HFFc6 (cell line): ENCODE measurements around the gene FAM53B. TPM values are rescaled to one million over a fixed set of nuclear protein-coding genes. Genes with fewer than 3 reads are reported as not detected.

Source experiments
- DNase-seq: peaks from one replicate; pipeline ENCODE4 v3.0.0-alpha.2; 2018
- H3K27ac Mint-ChIP-seq: 2 replicates; pipeline ENCODE4 v1.8.0; 2020; ENCODE audit warnings: mild to moderate bottlenecking, mixed read lengths
- H3K27me3 Mint-ChIP-seq: 2 replicates; pipeline ENCODE4 v1.8.0; 2021; ENCODE audit warnings: mild to moderate bottlenecking, moderate library complexity, mixed read lengths; ENCODE audit not compliant: insufficient read depth
- H3K36me3 Mint-ChIP-seq: 2 replicates; pipeline ENCODE4 v1.8.0; 2021; ENCODE audit warnings: low read depth, mixed read lengths
- H3K4me1 Mint-ChIP-seq: 2 replicates; pipeline ENCODE4 v1.8.0; 2020; ENCODE audit warnings: low read depth, mixed read lengths
- H3K4me3 Mint-ChIP-seq: 2 replicates; pipeline ENCODE4 v1.8.0; 2020; ENCODE audit warnings: mild to moderate bottlenecking, moderate library complexity, mixed read lengths
- H3K9me3 Mint-ChIP-seq: 2 replicates; pipeline ENCODE4 v1.8.0; 2020; ENCODE audit warnings: mild to moderate bottlenecking, mixed read lengths
- CTCF ChIP-seq: fragments of 200-600 bp; sonication (generic); IDR thresholded peaks from 2 replicates; pipeline ENCODE4 v1.5.0; 2021; ENCODE audit warnings: antibody characterized with exemption, mild to moderate bottlenecking
- total RNA-seq, 6 experiments: library from RNA; stranded (reverse); fragmentation: NEBNext Ultra II Directional; extraction: Animal tissue kit (Norgen Biotek cat#: 25700); gene quantifications; 2 replicates in 1 of 6; 3 replicates in 5 of 6; pipeline ENCODE4 v1.2.3, GENCODE V29; 2021

FAM53B gene
- total RNA-seq, 6 experiments from 2014 or later = 9.3 to 10.6 (median 10.4) TPM

DNA sequence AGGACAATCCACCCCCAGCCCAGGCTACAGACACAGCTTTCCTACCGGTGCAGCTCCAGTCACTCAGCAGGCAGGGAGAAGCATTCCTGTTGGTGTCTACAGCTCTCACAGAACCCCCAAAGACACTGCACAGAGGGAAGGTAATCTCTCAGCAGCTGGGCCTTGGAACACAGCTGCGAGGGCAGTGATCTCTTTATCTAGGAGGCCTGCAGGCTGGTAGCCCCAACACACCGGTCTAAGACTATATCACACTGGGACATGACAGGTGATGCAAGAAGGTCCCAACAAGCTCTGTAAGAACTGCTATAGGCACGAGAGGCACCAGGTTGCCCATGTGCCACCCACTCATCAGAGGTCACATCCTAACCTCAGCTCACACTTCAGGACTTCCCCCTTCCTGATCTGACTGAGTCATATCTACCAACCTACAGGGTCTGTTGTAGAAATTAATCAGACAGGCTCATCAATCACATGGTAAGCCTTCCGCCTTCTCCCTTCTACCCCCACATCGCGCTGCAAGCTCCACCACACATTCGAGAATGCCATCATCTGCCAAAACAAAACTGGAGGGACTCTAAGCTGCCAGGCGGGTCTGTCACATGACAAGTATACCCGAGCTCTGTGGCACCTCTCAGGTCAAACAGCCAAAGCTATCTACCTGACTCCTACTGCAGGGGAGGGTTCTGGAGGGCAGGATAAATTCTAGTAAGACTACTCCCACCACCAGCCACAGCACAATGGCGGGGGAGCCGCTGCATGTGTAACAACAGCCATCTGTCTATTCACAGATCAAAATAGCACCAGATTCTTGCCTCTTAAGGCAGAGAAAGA is 26.1 kb downstream of the FAM53B start:
- no peak for DNase-seq
- TF ChIP-seq CTCF = no peak
- H3K9me3 Mint-ChIP-seq = no peaks in the 10 kb centered on the region
- no peak overlapping the region for H3K27ac Mint-ChIP-seq
- no peaks in the 10 kb centered on the region for H3K36me3 Mint-ChIP-seq
- no peaks in the 10 kb centered on the region for H3K27me3 Mint-ChIP-seq
- H3K4me3 Mint-ChIP-seq = no peak overlapping the region
- H3K4me1 Mint-ChIP-seq = peaks cover 24% of the 10 kb centered on the region

- Mint-ChIP-seq H3K4me1 (peaks cover 19% of the 10 kb centered on the region), H3K27me3 (no peaks in the 10 kb centered on the region), H3K27ac (no peak overlapping the region), H3K9me3 (no peaks in the 10 kb centered on the region), H3K36me3 (no peaks in the 10 kb centered on the region), H3K4me3 (no peak overlapping the region)
- TF ChIP-seq CTCF = no peak
- DNase-seq = no peak
Measured at GRCh38 chr10:124717041-124717757, 27.0 kb downstream of the FAM53B start.

- Mint-ChIP-seq H3K27me3 (no peaks in the 10 kb centered on the region), H3K27ac (no peak overlapping the region), H3K9me3 (no peaks in the 10 kb centered on the region), H3K4me3 (no peak overlapping the region), H3K36me3 (no peaks in the 10 kb centered on the region), H3K4me1 (peaks cover 19% of the 10 kb centered on the region)
- TF ChIP-seq CTCF = no peak
- DNase-seq = no peak
Measured at GRCh38 chr10:124716369-124716768, 27.8 kb downstream of the FAM53B start.

DNA sequence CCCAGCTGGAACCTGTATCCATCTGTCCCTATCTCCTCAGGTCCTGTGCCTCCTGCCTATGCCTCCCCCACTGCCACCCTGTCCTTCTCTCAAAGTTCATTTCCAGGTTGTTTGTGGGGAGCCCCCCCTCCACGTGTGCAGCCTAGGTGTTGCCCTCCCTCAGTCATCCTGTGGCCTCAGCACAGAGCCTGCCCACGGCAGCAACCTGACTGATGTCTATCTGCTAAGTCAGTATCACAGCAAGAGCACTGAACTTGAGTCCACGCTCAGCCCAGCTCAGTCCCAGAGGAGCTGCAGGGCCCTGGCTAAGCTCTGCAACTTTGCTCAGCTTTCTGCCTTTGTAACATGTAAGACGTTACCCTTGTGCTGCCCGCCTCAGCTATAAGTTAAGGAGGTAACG is 28.7 kb downstream of the FAM53B start:
- Mint-ChIP-seq H3K27ac (no peak overlapping the region), H3K27me3 (no peaks in the 10 kb centered on the region), H3K36me3 (no peaks in the 10 kb centered on the region), H3K4me3 (no peak overlapping the region), H3K4me1 (peaks cover 19% of the 10 kb centered on the region), H3K9me3 (no peaks in the 10 kb centered on the region)
- TF ChIP-seq CTCF = no peak
- DNase-seq = no peak

DNA sequence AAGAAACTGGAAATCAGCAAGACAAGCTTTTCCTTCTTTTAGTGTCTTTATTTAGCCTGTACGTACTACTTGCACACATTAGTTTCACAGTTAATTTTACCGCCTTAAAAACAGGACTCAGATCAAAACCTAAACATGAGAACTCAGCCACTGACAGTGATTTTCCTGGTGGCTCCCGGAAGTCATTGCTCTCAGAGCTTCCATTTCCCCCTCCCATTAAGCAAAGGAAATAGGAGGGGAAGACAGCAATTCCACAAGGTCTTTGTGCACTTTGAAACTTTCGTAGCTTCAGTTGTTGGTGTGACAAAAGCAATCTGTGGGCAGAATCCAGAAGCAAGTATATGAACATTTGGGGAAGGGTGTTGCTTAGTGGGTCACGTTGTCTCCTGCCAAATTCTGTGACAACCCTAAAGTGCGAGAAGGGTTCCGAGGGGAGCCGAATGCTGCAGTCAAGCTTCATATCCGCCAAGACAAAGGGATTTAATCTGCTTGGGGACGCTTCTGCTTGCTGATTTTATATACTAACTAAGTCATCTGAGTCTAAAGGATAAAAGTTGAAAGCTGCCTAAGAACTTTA is 30.4 kb downstream of the FAM53B start:
- peaks cover 8% of the 10 kb centered on the region for H3K4me1 Mint-ChIP-seq
- H3K9me3 Mint-ChIP-seq = no peaks in the 10 kb centered on the region
- DNase-seq = no peak
- no peak overlapping the region for H3K27ac Mint-ChIP-seq
- no peak overlapping the region for H3K4me3 Mint-ChIP-seq
- H3K27me3 Mint-ChIP-seq = peaks cover 1% of the 10 kb centered on the region; the same call in 1 of the 2 replicates
- no peaks in the 10 kb centered on the region for H3K36me3 Mint-ChIP-seq
- TF ChIP-seq CTCF = no peak
